ENCODE measurements around the gene NSL1.
"Not testable (repeated sequence)": the region's sequence is repeated elsewhere in the genome, so short reads cannot be mapped to it uniquely, and the experiment has no call there.

Gene NSL1, protein sequence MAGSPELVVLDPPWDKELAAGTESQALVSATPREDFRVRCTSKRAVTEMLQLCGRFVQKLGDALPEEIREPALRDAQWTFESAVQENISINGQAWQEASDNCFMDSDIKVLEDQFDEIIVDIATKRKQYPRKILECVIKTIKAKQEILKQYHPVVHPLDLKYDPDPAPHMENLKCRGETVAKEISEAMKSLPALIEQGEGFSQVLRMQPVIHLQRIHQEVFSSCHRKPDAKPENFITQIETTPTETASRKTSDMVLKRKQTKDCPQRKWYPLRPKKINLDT

DNA sequence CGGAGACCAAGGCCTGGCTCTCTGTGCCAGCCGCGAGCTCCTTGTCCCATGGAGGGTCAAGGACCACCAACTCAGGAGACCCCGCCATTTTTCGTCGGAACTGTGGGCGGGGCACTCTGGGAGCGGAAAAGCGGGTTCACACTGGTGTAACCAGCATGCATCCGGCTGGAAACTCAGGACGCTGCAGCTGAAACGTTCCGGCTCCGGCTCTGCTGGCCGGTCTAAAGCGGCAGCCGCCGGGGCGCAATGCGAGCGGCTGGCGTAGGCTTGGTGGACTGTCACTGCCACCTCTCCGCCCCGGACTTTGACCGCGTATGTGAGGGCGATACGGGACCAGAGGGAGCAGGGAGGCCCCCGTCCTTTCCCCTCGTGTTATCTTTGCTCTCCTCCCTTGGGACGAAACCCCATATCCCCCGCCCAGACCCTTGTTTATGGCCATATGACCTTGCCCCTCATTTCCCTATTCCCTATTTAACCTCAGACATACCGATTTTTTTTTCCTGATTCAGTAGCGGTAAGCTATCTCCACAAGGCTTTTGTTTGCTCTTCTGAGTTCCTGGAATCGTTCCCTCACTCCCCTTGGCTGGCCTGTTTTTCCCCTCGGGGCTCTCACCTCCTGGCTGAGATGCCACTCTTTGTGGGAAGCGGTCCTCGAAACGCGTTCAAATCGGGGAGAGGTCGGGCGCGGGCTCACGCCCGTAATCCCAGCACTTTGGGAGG, at the start of gene NSL1, which contains the start of gene TATDN3:
NSL1 (minus strand) TSS at position 102 of the 720 bp plus-strand sequence; CDS start at position 88, 14 bp downstream.
TATDN3 (plus strand) TSS at position 219 of the 720 bp plus-strand sequence; CDS start at position 247, 28 bp downstream.
- peak; percentile 75 for DNase-seq (ENCODE audit: low spot score)

DNA sequence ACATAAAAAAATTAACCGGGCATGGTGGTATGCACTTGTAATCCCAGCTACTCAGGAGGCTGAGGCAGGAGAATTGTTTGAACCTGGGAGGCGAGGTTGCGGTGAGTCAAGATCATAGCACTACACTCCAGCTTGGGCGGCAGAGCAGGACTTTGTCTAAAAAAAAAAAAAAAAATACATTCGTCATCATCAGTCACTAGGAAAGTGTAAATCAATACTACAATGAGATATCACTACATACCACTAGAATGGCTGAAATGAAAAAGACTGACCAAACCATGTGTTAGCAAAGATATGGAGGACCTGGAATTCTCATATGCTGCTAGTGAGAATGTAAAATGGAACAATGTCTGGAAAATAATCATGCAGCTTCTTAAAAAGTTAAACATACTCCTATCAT, 46.6 kb upstream of the NSL1 start:
- DNase-seq (ENCODE audit: low spot score) = no peak

DNA sequence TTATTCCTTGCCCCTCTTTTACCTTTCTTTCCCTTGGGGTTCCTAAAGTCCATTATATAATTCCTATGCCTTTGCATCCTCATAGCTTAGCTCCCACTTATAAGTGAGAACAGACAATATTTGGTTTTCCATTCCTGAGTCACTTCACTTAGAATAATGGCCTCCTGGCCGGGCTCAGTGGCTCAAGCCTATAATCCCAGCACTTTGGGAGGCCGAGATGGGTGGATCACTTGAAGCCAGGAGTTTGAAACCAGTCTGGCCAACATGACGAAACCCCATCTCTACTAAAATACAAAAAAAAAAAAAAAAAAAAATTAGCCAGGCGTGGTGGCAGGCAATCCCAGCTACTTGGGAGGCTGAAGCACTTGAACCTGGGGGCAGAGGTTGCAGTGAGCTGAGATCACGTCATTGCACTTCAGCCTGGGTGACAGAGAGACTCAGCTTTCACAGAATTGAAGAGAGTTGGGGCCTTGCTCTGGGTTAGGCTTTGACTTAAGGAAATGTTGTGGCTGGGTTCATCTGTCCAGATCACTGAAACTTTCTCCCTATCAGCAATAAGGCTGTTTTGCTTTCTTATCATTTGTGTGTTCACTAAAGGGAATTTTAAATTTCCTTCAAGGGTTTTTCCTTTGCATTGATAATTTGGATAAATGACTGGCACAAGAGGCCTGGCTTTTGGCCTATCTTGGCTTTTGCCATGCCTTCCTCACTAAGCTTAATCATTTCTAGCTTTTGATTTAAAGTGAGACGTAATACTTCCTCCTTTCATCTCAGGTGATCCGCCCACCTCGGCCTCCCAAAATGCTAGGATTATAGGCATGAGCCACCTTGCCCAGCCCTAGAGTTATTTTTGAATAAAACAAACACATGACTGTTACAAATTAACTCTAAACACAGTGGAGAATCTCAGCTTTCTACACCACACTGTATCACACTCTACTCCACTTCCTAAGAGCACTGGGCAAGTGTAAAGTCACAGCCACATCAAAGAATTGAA, 41.9 kb upstream of the NSL1 start:
- DNase-seq (ENCODE audit: low spot score) = not testable (repeated sequence)

DNA sequence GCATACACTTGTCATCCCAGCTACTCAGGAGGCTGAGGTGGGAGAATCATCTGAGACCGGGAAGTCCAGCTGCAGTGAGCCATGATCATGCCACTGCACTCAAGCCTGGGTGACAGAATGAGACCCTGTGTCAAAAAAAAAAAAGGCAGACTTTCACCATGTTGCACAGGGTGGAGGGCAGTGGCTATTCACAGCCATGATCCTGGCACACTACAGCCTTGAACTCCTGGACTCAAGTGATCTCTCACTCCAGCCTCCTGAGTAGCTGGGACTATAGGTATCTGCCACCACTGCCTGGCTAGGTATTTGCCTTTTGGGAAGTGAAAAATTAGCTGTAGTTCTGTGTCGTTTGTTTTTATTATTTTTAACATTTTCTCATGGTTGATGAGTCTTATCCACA, 36.8 kb upstream of the NSL1 start:
- no peak for DNase-seq (ENCODE audit: low spot score)

DNA sequence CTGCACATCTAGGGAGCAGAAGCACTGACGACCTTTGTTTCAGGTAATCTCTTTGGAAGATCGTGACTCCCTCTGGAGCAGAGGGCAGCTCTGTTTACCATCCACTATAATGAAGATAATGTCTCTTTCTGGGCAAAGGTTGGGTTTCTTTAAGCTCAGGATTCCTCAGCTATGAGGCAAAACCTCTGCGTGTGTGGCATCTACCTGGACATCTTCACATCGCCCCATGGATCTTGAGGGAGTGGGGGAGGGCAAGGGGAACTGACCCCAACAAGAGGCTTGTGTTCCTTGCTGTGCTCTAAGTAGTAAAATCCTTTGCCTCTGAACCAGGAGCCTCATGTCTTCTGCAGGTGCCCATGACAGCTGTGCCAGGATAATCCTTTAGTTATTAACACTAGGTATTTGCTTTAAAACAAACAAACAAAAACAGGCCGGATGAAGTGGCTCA, 36.3 kb upstream of the NSL1 start:
- no peak for DNase-seq (ENCODE audit: low spot score)

DNA sequence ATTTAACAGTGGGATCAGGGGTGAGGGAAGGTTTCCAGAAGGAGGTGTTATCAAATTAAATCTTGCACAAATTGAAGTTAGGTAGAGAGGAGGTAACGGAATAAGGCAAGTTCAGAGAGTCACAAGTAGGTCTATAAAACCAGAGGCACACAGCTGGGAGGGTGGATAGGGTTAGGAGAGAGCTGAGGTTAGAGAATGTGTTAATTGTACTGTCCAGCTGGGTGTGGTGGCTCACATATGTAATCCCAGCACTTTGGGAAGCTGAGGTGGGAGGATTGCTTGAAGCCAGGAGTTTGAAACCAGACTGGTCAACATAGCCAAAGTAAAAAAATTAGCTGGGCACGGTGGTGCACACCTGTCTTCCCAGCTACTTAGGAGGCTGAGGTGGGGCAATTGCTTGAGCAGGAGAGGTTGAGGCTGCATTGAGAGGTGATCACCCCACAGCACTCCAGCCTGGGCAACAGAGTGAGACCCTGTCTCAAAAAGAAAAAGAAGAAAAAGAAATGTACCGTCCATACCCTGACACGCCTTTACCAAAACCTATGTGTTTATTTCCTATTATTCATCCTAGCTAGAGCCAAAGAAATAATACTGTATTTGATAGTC, 35.7 kb upstream of the NSL1 start:
- no peak for DNase-seq (ENCODE audit: low spot score)

DNA sequence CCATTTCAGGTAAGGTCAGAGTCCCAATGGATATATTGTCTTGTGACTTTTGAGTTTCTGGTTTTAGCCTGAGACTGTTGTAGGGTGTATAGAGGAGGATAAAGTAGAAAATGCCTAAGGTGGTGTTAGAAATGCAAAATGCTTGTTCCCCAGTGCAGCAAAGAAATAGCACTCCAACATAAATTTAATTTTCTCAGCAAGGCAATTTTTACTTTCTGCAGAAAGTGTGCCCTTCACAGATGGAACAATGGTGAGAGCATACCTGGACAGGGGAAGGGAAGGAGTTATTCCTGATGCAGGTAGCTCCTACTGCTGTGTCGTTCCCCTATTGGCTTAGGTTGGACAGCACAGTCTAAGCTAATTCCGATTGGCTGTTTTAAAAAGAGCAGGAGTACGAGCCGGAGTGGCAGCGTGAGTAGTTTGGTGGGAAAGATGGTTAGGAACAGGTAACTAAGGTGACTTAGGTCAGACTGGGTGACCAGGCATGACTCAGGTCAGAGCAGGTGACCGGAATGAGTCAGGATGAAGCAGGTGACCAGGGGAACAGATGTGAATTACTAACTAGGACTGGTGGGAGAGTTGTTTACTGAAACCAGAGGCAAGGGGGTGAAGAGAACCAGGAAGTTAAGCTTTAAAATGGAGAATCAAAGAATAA, 34.3 kb upstream of the NSL1 start:
- no peak for DNase-seq (ENCODE audit: low spot score)

DNA sequence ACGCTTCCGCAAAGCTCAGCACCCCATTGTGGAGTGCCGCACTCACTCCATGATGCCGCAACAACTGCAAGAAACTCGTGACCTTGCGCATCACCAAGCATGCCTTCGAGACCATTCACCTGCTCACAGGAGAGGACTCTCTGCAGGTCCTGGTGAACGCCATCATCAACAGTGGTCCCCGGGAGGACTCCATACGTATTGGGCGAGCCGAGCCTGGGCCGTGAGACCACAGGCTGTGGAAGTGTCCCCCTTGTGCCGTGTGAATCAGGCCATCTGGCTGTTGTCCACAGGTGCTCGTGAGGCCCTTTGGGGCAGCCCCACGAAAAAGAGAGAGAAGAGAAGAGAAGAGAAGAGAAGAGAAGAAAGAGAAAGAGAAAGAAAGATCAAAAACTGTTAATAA, 32.6 kb upstream of the NSL1 start:
- no peak for DNase-seq (ENCODE audit: low spot score)

DNA sequence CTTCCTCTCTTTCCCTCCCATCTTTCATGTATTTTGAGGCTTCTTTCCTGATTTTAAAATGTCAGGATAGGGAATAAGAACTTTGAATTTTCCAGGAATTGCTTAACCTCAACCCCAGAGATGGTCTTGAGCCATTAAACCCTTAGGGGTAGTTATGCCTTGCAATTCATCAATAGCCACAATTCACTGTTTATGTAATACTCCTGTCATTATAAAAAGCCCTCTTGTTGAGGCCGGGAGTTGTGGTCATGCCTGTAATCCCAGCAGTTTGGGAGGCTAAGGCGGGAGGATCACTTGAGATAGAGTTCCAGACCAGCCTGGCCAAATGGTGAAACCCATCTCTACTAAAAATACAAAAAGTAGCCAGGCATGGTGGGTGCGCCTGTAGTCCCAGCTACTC, 31.4 kb upstream of the NSL1 start:
- DNase-seq (ENCODE audit: low spot score) = no peak

DNA sequence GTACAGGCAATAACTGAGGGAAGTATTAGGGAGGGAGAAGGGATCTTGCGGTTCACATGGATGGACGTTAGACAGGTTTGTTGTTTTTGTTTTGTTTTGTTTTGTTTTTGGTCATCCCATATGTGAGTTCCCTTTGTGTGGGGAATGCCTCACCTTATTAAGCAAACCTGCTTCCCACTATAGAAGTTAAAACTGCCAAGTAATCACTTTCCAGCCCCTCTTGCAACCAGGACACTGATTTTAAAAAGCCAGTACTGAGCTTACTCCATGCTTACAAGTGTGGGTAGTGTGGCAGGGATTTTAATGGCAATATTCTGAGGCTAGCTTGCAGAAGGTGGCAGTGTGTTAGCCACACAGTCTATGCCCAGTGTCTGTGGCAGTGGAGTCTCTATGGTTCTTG, 29.4 kb upstream of the NSL1 start:
- DNase-seq (ENCODE audit: low spot score) = no peak

DNA sequence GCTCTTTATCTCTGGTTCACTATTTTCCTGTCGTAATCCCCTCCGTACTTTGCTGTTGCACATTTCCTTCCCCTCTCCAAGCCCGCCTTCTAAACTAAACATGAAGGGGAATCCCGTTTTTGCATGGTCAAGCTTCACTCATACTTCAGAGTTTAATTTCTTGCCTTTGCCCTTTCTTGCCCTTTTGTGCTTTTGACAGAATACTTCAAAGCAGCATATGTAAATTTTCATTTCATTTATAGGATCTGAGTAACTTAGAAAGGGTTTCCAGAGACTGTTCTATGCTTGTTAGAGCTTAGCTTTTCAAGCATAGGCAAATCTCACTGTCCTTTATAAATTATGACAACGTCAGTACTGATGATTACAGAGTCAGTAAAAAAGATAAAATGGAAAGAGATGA, 28.1 kb upstream of the NSL1 start:
- DNase-seq (ENCODE audit: low spot score) = peak; percentile 8

DNA sequence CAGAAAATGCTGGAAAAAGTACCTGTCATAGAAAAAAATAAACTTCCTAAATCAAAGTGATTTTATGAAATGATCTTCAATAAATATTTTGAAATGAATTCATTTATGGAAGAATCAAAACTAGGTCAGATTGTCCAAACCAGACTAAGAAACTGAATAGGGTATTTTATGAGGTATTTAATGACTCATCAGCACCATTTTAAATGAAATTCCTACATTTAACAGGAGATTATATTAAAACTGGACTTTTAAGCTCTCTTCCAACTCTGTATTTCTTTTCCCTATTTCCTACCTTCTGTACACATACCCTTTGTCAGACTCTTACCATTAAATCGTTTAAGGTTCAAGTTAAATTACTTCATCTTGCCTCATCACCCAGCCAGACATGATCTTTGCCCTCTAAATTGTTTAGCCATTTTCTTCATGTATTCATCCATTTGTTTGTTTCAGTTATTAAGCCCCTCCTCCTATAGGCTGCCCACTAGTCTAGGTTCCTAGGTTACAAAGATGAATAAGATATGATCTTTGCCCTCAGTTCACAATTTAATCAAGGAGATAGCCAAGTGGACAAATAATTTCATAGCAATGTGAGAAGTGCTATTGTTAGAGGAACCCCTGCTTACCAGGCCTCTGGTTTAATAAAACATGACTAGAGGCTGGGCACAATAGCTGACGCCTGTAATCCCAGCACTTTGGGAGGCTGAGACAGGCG, 25.1 kb upstream of the NSL1 start:
- no peak for DNase-seq (ENCODE audit: low spot score)

DNA sequence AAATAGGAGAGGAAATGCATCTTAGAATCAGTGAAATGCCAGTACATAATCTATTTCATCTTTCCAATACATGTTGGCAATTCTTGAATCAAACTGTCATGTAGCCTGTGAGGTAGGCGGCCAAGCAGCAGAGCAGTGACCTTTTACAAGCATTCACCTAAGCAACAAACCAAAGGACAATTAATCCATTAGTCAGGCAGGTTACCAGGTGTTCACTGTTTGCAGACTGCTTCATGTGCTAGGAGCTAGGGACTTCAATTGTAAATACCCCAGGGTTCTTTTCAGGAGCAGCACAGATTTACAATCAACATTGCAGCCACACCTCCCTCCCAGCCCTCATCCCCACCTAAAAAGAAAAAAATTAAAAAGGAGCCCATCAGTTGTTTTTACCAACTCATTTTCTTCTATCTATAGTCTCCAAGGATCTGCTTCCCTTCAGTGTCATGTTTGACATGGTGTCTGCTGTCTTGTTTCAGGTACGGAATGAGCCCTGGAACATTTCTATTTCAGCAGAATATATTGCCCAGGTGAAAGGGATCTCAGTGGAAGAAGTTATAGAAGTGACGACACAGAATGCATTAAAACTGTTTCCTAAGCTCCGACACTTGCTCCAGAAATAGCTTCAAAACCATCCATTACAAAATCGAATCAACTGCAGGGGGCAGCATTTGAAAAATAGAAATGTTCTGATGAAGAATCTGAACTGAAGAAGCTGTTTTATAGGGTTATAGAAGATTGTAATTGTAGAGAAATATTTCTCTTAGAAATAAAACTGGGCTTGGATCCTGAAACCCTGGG, 23.2 kb upstream of the NSL1 start:
- no peak for DNase-seq (ENCODE audit: low spot score)

DNA sequence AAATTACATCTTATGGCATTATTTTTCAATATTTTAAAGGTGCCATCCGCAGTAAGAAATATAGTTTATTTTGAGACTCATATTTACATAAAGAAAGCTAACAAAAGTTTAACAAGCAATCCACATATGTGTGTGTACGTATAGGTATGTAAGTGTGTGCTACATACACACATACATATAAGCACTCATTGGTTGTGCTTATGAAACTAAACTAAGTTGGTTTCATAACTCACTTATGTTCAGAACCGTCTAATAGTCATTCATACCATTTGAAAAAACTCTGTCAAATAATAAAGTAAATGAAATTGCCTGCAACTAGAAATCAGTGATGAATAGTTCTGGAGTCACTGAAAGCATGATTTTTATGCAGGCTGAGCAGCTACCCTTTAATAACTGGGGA, 14.2 kb upstream of the NSL1 start:
- no peak for DNase-seq (ENCODE audit: low spot score)

DNA sequence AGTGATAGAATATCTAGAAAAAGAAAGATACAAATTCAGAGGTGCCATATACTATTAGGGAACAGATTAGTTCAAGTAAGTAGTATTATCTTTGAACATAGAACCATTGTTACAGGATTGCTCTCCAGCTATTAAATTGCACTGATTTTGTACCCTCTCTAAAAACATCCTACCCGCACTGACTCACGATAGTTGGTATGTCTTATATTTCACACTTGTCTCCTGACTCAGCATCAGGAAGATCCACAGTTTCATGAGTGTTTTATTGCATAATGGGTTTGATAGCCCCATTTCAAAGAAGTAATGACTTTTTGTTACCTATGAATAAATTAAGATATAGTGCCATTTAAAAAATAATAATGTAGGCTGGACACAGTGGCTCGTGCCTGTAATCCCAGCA, 6.1 kb upstream of the NSL1 start:
- no peak for DNase-seq (ENCODE audit: low spot score)

DNA sequence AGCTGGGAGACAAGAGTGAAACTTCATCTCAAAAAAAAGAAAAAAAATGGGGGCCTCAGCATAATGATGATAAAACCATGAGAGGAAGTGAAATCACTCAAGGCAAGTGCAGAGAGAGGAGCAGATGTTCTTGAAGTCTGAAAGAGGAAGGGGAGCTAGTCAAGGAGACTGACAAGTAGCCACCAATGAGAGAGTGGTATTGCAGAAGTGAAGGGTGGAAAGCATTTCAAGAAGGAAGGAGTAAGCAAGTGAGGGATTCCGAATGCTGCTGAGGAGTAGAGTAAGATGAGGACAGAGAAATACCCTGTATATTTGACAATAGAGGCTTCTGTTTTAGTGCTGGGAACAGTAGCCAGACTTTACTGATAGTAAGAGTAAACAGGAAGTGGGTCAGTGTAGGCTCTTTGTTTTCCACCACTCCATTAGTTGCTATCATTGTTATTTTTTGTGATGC, 3.0 kb upstream of the NSL1 start:
- DNase-seq (ENCODE audit: low spot score) = peak; percentile 80

DNA sequence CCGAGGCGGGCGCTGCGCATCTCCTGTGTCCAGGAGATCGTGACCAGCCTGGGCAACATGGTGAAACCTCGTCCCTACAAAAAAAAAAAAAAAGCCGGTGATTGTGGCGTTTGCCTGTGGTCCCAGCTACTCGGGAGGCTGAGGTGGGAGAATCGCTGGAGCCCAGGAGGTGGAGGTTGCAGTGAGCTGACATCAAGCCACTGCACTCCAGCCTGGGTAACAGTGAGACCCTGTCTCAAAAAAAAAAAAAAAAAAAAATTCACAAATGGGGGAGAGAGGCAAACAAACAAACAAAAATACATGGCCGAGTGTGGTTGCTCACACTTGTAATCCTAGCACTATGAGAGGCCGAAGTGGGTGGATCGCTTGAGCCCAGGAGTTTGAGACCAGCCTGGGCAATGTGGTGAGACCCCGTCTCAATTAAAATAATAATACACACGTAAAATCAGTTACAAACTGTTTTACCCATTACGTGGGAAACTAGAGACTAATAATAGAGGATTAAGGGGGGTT, 875 bp upstream of the NSL1 start:
- no peak for DNase-seq (ENCODE audit: low spot score)

DNA sequence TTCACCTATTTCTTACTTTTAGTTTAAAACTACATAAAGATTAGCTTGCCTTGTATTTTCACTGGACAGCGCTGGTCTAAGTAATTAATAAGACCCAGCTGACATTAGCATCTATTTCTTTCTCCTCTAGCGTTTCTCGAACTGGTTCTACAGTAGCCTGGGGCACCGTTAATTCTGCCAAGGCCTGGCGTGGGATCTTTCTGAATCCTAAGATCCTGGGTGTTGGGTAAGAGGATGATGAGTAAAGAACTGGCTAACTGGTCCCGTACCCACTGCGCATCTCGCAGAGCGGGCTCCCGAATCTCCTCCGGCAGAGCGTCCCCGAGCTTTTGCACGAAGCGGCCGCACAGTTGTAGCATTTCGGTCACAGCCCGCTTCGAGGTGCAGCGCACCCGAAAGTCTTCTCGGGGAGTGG, 309 bp downstream of the NSL1 start:
- no peak for DNase-seq (ENCODE audit: low spot score)

DNA sequence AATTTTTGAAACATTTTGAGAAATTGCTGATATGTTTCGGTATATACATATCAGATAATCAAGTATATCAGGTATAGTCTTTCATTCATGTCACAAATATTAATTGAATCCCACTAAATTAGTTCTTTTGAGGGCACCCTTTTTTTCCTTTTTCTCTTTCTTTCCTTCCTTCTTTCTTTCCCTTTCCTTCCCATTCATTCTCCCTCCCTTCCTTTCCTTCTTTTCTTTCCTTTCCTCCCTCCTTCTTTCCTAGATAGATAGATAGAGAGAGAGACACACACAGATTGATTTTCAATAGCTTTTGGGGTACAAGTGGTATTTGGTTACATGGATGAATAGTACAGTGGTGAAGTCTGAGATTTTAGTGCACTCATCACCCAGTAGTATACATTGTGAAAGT, 5.7 kb downstream of the NSL1 start:
- DNase-seq (ENCODE audit: low spot score) = no peak

DNA sequence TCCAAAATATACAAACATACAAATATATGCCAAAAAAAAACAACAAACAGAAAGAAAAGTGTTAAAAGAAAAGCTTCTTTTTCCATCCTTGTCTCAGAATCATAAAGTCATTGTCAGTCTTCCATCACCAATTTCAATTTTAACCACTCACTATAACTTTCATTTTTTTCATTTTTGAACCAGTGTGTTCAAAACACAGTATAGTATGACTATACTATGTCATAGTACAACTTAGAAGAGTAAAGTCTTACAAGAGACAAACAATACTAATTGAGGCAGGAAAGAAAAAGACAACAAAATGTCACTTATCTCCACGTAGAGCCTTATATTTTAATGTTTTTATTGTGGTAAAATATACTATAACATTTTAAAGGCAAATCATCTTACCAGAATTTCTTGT, 7.6 kb downstream of the NSL1 start:
- DNase-seq (ENCODE audit: low spot score) = no peak
